HL-60 (cell line): ENCODE data around the gene SOCS3.

Experiments used
- DNase-seq, 2 experiments: peaks; one replicate each; pipeline ENCODE4 v3.0.0-alpha.2; 2010 to 2020; ENCODE audit warnings: low read depth in 1 of 2, low spot score in 1 of 2
- H3K27ac ChIP-seq: fragments of 250-450 bp; sonication (Bioruptor Pico); replicated peaks from 2 replicates; pipeline ENCODE4 v1.5.1; 2020; ENCODE audit warnings: mild to moderate bottlenecking, moderate library complexity
- H3K27me3 ChIP-seq: fragments of 250-450 bp; sonication (Bioruptor Pico); 2 replicates; pipeline ENCODE4 v1.5.1; 2021; ENCODE audit warnings: mild to moderate bottlenecking, moderate library complexity; ENCODE audit not compliant: insufficient read depth, poor library complexity, severe bottlenecking
- H3K4me3 ChIP-seq: replicated peaks from 2 replicates; pipeline ENCODE4 v1.5.1; 2011; ENCODE audit warnings: mild to moderate bottlenecking, control low read depth, low read length; ENCODE audit not compliant: insufficient read depth
- CTCF ChIP-seq: IDR thresholded peaks from one replicate; pipeline ENCODE4 v1.5.1; 2011; ENCODE audit warnings: low read length, control low read depth, inconsistent platforms; ENCODE audit not compliant: insufficient read depth
- GABPA ChIP-seq: IDR thresholded peaks from 2 replicates; pipeline ENCODE4 v1.6.1; 2012; ENCODE audit warnings: low read depth
- POLR2AphosphoS5 ChIP-seq: IDR thresholded peaks from 2 replicates; pipeline ENCODE4 v1.6.1; 2012; ENCODE audit warnings: low read depth
- REST ChIP-seq: IDR thresholded peaks from 2 replicates; pipeline ENCODE4 v1.6.1; 2012; ENCODE audit warnings: low read depth; ENCODE audit not compliant: insufficient replicate concordance
- SPI1 ChIP-seq: IDR thresholded peaks from 2 replicates; pipeline ENCODE4 v1.6.1; 2012; ENCODE audit warnings: low read depth, mild to moderate bottlenecking, borderline replicate concordance

Gene SOCS3

GRCh38 chr17:78327880-78328279 is 32.0 kb downstream of the SOCS3 start:
- DNase-seq: no peak
- Histone ChIP-seq H3K4me3 (no peak overlapping the region), H3K27ac (no peak overlapping the region), H3K27me3 (no peaks in the 10 kb centered on the region)
- TF ChIP-seq REST (no peak), CTCF (no peak), POLR2AphosphoS5 (no peak), GABPA (no peak), SPI1 (no peak)

- Histone ChIP-seq H3K27me3 (no peaks in the 10 kb centered on the region), H3K27ac (peak overlapping the region; percentile 81), H3K4me3 (no peak overlapping the region)
- no peak for TF ChIP-seq POLR2AphosphoS5
- no peak for TF ChIP-seq CTCF
- TF ChIP-seq REST: no peak
- no peak for TF ChIP-seq GABPA
- no peak for TF ChIP-seq SPI1
- no peak for DNase-seq
Measured at GRCh38 chr17:78325076-78325687, 34.7 kb downstream of the SOCS3 start.

GRCh38 chr17:78324391-78325075 is 35.3 kb downstream of the SOCS3 start:
- Histone ChIP-seq H3K4me3 (no peak overlapping the region), H3K27me3 (no peaks in the 10 kb centered on the region), H3K27ac (peak overlapping the region; percentile 81)
- TF ChIP-seq REST (no peak), POLR2AphosphoS5 (peak; percentile 74; the same call in 1 of the 2 replicates), CTCF (no peak), GABPA (no peak), SPI1 (peak; percentile 93)
- peak; percentile 79 to 85 for DNase-seq
